Progenitor cell of endocrine pancreas (in vitro differentiated cells): ENCODE measurements around the gene TRRAP. TPM values are rescaled to one million over a fixed set of nuclear protein-coding genes. Genes with fewer than 3 reads are reported as not detected.

Experiments used
- DNase-seq: peaks from one replicate; pipeline ENCODE4 v3.0.0; 2021; ENCODE audit warnings: low spot score; ENCODE audit not compliant: unreplicated experiment
- H3K27ac Mint-ChIP-seq: 2 replicates; pipeline ENCODE4 v1.8.0; 2021; ENCODE audit warnings: mild to moderate bottlenecking, moderate library complexity, mixed read lengths
- H3K27me3 Mint-ChIP-seq: 2 replicates; pipeline ENCODE4 v1.8.0; 2021; ENCODE audit warnings: mixed read lengths
- H3K36me3 Mint-ChIP-seq: 2 replicates; pipeline ENCODE4 v1.8.0; 2022; ENCODE audit warnings: mixed read lengths; ENCODE audit not compliant: insufficient read depth
- H3K4me1 Mint-ChIP-seq: 2 replicates; pipeline ENCODE4 v1.8.0; 2021; ENCODE audit warnings: low read depth, mixed read lengths
- H3K4me3 Mint-ChIP-seq: 2 replicates; pipeline ENCODE4 v1.8.0; 2021; ENCODE audit warnings: low read depth, mild to moderate bottlenecking, moderate library complexity, mixed read lengths
- H3K9me3 Mint-ChIP-seq: 2 replicates; pipeline ENCODE4 v1.8.0; 2021; ENCODE audit warnings: low read depth, mixed read lengths
- CTCF ChIP-seq: fragments of 200-600 bp; sonication (generic); IDR thresholded peaks from one replicate; pipeline ENCODE4 v1.5.0; 2021; ENCODE audit warnings: antibody characterized with exemption, mild to moderate bottlenecking; ENCODE audit not compliant: unreplicated experiment
- microRNA-seq: library from miRNA; unstranded; fragments of <30 nt; microRNA quantifications from one replicate; pipeline ENCODE4 v1.1.0, GENCODE V29; 2020; ENCODE audit warnings: borderline number of aligned reads; ENCODE audit not compliant: unreplicated experiment
- total RNA-seq: library from RNA; stranded (reverse); gene quantifications from 2 replicates; pipeline ENCODE4 v1.2.1, GENCODE V29; 2021

Gene TRRAP
- total RNA-seq, 1 donor from 2014 or later, result 75.8 TPM

GRCh38 chr7:99046722-99047121 is 168.4 kb downstream of the TRRAP start:
- Mint-ChIP-seq H3K4me1 (peaks cover 16% of the 10 kb centered on the region), H3K27ac (peak overlapping the region; percentile 82), H3K4me3 (no peak overlapping the region), H3K27me3 (no peaks in the 10 kb centered on the region), H3K36me3 (peaks cover 51% of the 10 kb centered on the region), H3K9me3 (no peaks in the 10 kb centered on the region)
- DNase-seq, result no peak
- no peak for TF ChIP-seq CTCF

- no peak for TF ChIP-seq CTCF
- H3K4me1 Mint-ChIP-seq, result peaks cover 17% of the 10 kb centered on the region
- H3K36me3 Mint-ChIP-seq, result peaks cover 57% of the 10 kb centered on the region
- no peaks in the 10 kb centered on the region for H3K9me3 Mint-ChIP-seq
- no peaks in the 10 kb centered on the region for H3K27me3 Mint-ChIP-seq
- H3K4me3 Mint-ChIP-seq, result no peak overlapping the region
- no peak for DNase-seq
- H3K27ac Mint-ChIP-seq, result peak overlapping the region; percentile 49
Measured at GRCh38 chr7:99047526-99048077, 169.3 kb downstream of the TRRAP start.

GRCh38 chr7:99050971-99051370 is 172.6 kb downstream of the TRRAP start:
- TF ChIP-seq CTCF, result no peak
- peaks cover 11% of the 10 kb centered on the region for H3K4me1 Mint-ChIP-seq
- H3K27me3 Mint-ChIP-seq, result no peaks in the 10 kb centered on the region
- H3K36me3 Mint-ChIP-seq, result peaks cover 48% of the 10 kb centered on the region
- H3K27ac Mint-ChIP-seq, result peak overlapping the region; percentile 81
- DNase-seq, result no peak
- H3K9me3 Mint-ChIP-seq, result no peaks in the 10 kb centered on the region
- H3K4me3 Mint-ChIP-seq, result no peak overlapping the region

- no peaks in the 10 kb centered on the region for H3K9me3 Mint-ChIP-seq
- no peaks in the 10 kb centered on the region for H3K27me3 Mint-ChIP-seq
Measured at GRCh38 chr7:99054781-99055180, 176.4 kb downstream of the TRRAP start.

GRCh38 chr7:99061001-99061776 is 182.9 kb downstream of the TRRAP start:
- H3K27ac Mint-ChIP-seq, result no peak overlapping the region
- H3K4me1 Mint-ChIP-seq, result peaks cover 8% of the 10 kb centered on the region
- H3K36me3 Mint-ChIP-seq, result peaks cover 19% of the 10 kb centered on the region
- no peak for DNase-seq
- peaks cover 3% of the 10 kb centered on the region for H3K9me3 Mint-ChIP-seq
- no peak overlapping the region for H3K4me3 Mint-ChIP-seq
- H3K27me3 Mint-ChIP-seq, result no peaks in the 10 kb centered on the region
- TF ChIP-seq CTCF, result no peak

More at GRCh38 chr7:99054781-99055180, 176.4 kb downstream of the TRRAP start:
- Mint-ChIP-seq H3K4me1 (peaks cover 11% of the 10 kb centered on the region), H3K36me3 (peaks cover 44% of the 10 kb centered on the region), H3K4me3 (no peak overlapping the region), H3K27ac (no peak overlapping the region)
- TF ChIP-seq CTCF, result no peak
- no peak for DNase-seq

Small RNAs within 50 kb of the gene (microRNA-seq; reads per million reads assigned to microRNA genes)
- gene MIR3609, result 4.8 reads per million

Other genes with a start within 250 kb of the TRRAP start
- 0.20 and 0.60 TPM in 2 replicates for gene TMEM130, start 8.5 kb upstream of the TRRAP start, total RNA-seq